Measurements from ENCODE around the gene NR1H3.

NR1H3 gene

DNA sequence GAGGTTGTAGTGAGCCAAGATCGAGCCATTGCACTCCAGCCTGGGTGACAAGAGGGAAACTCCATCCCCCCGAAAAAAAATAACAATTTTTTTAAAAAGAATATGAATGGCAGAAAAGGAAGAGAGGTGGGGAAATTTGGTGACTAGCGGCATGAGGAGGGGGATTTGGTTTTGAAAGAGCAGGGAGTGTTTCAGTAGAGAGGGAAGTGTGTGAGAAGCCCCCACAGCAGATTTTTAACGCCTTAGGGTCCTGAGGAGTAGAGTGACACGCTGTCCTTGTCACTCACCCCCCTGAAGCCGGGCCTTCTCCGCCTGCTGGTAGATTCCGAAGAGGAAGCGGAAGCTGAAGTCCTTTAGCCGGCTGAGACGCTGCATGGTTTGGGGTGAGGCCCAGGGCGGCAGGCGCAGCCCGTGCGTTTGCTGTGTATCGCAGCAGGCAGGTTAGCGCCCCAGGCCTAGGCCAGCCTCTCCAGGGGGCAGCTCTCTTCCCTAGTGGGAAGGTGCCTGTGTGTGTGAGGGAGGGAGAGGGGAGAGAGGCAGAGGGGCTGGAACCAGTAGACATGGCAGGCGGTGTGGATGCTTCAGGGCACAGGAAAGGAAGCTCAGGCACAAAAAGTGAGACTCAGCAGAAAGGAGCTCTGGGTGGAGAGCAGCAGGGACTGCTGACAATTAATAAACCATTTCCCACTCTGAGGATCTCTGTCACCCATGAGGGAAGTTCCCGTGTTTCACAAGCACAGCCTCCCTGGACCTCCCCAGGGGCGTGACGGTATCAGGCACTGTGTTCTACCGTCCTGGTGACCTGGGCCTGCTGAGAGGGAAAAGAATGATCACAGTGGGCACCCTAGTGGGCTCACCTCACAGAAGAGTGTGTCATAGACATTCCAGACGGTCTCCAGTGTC is 13.1 kb upstream of the NR1H3 start:
- DNase-seq, result no peak

DNA sequence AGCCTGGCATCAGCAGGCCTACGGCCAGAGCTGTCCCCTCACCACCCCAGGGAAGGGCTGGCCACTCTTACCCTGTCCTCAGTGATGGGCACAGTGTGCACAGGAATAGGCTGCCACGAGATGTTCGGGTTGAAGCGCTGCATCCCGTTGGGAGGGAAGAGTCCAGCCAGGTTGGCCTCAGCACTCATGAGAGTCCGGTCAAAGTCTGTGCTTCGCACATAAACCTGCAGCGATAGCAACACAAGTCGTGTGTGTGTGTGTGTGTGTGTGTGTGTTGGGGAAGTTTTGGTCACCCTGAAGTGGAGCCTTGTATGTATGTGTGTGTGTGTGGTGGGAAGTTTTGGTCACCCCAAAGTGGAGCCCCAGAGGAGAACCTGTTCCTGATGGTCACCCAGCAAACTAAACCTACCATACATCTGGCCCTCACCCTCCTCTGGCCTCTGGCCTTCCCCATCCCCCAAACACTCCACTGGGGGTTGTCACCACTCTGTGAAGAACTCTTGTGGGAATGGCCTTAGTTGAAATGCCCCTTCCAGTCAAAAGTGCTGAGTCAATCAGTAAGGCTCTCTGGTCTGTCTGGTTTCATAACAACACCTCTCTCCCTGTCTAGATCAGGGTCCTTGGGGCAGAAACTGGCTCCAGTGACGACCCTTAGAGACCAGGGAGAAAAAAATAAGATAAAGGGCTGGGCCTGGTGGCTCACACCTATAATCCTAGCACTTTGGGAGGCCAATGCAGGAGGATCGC is 12.0 kb upstream of the NR1H3 start:
- DNase-seq, result no peak

DNA sequence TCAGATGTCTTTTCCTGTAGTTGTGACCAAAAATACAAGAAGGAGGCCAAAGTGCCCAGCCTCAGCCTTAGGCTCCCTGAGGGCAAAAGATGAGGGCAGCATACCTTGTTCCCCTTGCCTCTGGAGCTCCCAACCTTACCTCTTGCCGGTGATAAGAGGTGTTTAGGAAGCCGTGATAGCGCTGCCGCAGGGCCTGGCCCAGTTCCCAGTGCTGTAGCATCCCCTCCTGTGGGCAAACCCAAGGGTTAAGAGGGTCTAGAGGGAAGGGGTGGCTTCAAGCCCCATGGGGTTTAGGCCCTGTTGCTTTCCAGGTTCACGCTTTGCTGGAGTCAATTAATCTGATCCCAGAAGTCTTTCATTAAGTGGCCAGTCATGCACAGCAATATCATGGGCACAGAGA is 10.3 kb upstream of the NR1H3 start:
- no peak for DNase-seq

DNA sequence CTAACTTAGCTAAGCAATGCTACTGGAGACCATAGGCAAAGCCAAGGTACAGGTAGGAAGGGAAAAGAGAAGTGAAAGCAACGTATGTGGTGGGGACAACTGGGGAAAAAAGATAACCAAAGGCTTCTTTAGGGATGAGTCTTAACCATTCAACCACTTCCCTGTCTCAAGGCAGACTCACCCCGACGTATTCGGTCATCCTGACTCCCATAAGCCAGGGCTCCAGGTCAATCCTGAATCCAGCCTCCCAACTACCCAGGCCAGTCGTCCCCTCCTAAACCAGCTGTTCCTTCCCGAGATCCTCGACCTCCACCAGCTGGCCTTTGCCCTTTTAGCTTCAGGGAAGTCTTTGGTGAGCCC is 9.5 kb upstream of the NR1H3 start:
- no peak for DNase-seq

DNA sequence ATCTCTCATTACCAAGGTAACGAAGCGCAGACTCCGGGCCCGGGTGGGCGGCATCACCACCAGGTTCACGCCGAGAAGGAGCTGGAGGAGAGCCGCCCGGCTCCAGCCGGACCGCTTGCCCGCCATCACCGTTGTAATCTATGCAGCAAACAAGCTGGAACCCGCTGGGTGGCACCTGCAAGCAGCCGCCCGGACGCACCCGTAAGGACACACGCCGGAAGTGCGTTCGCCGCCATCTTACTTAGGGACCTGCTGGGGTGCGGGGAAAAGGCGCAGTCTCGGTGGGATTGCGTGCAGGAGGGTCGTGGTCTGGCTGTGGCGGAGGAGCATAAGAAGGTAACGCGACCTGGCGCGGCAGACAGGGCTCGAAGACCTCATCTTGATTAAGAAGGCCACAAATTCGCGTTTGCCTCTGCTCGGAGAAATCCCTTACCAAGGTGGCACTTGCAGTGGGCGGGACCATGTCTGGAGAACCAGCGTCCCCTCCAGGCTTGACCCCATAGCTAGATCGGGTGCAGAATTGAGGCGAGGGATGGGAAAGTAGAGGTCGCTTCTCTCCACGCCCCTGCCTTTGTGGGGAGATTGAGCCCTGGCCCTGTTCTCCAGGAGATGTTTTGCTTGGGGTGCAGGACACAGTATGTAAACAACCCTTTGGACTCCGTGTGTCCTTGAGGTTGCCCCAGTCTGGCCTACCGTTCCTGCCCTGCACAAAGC is 9.0 kb upstream of the NR1H3 start, which contains the start of gene ACP2:
ACP2 (minus strand) TSS at position 151 of the 714 bp plus-strand sequence; CDS start at position 126, 25 bp downstream.
- DNase-seq, result peak; percentile 100

DNA sequence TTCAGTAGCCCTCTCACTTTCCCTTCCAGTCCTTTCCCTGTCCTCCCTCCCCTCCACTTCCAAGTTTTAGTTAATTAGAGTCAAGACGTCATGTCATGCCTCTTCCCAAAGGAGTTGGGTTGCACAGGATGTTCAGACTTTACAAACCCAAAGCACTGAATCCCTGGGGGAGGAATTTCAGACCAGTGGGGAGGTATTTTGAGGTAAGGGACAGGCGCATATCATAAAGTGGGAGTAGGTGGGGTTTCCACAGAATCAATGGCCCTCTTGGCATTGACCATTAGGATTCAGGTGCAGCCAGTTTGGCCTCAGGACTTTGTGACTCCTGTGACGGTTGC is 8.4 kb upstream of the NR1H3 start:
- DNase-seq, result no peak

DNA sequence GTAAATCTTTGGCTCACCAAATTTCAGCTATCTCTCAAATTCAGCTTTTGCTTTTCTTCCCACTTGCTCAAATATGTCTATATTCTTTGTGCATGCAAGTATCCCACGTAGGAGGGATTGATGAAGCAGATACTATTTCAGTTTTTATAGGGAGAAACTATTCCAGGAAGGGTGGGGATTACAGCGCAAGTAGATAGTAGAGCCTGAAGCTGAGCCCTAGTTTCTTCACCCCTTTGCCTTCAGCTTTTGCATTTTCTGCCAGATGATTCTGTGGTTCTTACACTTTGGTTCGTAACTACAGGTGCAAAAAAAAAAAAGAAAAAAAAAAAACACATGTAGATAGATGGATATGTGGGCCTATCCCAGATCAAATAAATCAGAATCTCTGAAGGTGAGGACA is 6.0 kb upstream of the NR1H3 start:
- DNase-seq, result no peak

DNA sequence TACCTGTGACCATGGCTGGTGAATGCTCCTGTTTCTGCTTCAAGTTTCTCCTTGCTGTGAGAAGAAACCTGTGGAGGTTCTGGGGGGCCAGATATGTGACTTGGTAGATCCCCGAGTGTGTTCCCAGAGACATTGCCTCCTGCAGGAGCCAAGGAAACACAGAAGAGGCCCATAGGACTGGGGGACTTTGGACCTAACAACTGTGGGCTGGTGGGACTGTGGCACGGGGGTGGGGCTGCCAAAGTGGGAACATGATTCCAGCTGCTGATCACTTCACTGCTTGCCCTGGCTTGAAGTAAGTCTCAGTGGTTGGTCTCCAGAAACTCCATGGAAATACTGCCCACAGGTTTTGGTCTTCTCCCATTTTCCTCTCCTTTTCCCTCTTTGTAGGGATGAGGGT is 4.1 kb upstream of the NR1H3 start:
- no peak for DNase-seq

DNA sequence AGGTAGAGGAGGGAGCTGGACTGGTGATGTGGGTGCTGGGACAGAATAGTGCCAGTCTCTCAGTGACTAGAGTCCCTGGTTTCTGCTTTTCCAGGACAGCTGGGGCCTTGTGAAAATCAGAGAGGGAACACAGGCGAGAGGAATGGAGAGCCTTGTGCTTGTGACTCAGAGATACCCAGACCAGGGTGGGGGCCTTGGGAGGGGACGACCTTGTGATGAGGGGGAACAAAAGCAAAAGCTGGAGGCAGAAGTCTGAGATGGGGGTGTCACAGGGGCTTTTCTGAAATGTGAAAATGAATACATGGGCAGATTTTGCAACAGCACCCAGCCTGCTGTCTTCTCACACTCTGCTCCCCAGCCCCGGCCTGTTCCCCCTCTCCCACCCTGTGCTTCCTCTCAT is 3.4 kb upstream of the NR1H3 start:
- DNase-seq, result no peak

DNA sequence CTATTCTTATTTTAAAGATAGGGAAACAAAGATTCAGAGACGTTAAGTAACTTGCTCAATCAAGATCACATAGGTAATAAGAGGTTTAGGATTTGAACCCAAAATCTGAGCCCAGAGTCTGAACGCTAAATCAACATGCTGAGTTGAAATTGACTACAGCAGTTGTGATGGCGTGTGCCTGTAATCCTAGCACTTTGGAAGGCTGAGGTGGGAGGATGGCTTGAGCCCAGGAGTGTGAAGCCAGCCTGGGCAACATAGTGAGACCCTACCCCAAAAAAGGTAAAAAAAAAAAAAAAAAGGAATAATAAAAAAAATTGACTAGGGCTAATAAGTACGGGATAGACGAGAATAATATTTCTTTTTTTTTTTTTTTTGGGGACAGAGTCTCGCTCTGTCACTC is 1.4 kb upstream of the NR1H3 start:
- no peak for DNase-seq

DNA sequence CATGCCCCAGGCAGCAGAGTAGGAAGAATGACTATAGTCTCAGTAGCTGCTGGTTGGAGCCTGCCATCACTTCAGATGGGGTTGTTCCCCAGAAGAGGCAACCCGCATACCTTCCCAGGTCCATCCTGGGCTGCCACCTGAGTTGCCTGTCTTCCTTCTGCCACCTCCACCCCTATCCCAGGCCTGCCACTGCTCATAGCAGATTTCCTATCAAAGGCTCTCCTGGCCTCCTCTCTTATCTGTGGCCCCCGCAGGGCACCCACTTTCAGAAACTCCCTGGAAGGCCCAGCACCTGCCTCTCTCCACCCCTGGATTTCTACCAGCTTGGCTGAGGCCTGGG is 649 bp upstream of the NR1H3 start:
- no peak for DNase-seq

DNA sequence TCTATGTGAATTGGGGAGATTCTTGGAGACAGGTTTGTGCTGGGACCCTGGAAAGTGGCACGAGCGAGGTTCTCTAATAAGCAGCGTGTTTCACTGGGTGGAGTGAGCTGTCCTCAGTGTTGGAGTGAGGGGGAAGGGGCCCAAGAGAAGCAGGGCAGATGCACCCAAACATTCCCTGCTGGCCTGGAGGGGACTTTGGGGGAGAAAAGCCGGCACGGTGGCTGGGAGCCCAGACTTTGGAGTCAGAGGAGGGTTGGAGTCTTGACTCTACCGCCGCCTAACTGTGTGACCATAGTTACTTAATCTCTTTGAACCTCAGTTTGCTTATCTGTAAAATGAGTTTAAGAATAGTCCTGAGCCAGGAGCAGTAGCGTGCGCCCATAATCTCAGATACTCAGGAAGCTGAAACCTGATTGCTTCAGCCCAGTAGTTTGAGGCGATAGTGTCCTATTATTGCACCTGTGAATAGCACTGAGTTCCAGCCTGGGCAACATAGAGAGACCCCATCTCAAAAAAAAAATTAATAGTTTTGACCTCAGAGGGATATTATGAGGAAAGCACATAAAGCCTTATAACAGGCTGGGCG is 614 bp downstream of the NR1H3 start:
- DNase-seq, result no peak

DNA sequence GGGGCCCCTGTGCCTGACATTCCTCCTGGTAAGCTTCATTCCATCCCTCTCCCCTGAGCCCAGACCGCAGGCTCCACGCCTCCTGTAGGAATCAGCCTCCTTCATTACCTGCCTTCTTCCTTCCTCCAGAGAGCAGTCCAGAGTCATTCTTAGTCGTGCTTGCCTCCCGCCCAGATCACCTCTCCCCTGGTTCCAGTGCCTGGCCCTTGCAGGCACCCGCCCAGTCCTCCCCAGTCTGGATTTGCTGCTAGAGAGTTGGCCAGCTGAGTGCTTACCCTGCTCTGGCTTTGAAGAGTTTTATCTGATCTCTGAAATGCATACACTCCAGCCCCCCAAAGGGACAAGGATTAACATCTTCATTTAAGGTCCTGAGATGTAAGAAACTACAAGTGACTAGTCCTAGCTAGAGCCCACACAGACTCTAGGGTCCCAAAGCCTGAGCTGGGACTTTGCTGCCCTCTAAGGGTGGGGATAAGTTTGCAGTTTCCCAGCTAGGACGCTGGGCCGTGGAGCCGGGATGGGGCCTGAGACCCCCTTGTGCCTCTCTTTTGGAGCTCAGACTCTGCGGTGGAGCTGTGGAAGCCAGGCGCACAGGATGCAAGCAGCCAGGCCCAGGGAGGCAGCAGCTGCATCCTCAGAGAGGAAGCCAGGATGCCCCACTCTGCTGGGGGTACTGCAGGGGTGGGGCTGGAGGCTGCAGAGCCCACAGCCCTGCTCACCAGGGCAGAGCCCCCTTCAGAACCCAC is 1.6 kb downstream of the NR1H3 start:
- DNase-seq, result no peak

DNA sequence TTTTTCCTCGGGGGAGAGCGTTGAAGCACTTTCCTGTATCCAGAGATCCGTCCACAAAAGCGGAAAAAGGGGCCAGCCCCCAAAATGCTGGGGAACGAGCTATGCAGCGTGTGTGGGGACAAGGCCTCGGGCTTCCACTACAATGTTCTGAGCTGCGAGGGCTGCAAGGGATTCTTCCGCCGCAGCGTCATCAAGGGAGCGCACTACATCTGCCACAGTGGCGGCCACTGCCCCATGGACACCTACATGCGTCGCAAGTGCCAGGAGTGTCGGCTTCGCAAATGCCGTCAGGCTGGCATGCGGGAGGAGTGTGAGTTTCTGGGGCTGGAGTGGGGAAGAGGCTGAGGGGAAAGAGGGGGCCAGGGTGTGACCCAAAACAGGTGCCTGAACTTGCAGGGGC is 2.6 kb downstream of the NR1H3 start:
- no peak for DNase-seq

DNA sequence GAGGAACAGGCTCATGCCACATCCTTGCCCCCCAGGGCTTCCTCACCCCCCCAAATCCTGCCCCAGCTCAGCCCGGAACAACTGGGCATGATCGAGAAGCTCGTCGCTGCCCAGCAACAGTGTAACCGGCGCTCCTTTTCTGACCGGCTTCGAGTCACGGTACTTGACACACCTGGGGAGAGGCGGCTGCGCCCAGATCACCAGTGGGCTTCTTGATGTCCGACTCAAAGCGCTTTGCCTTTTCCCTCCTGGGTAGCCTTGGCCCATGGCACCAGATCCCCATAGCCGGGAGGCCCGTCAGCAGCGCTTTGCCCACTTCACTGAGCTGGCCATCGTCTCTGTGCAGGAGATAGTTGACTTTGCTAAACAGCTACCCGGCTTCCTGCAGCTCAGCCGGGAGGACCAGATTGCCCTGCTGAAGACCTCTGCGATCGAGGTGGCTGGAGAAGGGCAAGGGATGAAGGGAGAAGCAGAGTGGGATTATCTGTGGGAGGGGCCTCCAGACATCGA is 3.5 kb downstream of the NR1H3 start:
- DNase-seq, result peak; percentile 8

DNA sequence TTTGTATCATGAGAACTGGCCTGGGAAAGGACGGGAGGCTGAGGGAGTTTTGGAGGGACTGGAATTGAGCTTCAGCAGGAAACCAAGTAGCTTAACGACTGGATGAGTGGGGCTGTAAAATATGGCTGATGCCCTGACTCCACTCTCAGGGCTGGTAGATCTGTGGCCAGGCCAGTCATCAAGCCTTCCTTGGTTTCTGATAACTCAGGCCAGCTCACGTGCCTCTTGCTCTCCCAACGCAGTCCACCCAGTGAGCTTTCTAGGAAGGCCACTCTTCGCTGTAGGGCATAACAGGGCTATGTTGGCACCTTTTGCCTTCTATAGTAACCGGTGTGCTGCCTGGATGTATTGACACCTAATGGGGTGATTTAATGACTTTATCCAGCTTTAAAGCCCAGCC is 6.3 kb downstream of the NR1H3 start:
- no peak for DNase-seq

DNA sequence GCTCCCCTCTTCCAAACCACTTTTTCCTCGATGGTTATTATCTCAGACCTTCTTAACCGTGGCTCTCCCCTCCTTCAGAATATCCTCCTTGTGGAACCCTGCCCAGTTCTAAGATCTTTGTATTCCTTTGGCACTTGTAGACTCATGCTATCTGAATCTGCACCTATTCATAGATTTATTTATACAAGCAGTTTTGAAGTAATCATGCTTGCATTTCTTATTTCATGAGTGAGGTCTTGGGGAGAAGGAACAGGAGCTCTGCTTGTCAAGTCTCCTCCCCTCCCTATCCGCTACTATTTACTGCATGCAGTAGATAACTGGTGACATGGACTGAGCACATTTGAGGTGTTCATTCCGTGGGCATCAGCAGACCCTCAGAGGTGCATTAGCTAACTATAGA is 6.7 kb downstream of the NR1H3 start:
- DNase-seq, result no peak

DNA sequence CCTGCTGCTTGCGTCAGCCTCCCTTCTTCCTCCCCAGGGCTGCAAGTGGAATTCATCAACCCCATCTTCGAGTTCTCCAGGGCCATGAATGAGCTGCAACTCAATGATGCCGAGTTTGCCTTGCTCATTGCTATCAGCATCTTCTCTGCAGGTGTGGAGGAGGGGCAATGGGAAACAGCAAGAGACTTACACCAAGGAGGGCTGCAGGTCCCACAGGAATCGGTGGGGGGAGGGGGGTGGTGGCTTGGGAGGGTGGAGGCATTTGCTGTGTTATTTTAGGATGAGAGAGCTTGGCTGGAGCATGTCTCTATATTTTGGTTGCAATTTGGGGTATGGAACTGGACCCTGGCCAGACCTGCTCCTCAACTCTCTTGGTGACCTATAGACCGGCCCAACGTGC is 10.1 kb downstream of the NR1H3 start:
- DNase-seq, result no peak

DNA sequence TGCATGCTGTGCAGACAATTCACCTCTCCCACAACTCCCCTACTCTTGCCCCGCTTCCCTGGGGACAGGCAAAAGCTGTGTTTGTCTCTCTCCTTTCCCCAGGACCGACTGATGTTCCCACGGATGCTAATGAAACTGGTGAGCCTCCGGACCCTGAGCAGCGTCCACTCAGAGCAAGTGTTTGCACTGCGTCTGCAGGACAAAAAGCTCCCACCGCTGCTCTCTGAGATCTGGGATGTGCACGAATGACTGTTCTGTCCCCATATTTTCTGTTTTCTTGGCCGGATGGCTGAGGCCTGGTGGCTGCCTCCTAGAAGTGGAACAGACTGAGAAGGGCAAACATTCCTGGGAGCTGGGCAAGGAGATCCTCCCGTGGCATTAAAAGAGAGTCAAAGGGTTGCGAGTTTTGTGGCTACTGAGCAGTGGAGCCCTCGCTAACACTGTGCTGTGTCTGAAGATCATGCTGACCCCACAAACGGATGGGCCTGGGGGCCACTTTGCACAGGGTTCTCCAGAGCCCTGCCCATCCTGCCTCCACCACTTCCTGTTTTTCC is 10.7 kb downstream of the NR1H3 start:
- no peak for DNase-seq

DNA sequence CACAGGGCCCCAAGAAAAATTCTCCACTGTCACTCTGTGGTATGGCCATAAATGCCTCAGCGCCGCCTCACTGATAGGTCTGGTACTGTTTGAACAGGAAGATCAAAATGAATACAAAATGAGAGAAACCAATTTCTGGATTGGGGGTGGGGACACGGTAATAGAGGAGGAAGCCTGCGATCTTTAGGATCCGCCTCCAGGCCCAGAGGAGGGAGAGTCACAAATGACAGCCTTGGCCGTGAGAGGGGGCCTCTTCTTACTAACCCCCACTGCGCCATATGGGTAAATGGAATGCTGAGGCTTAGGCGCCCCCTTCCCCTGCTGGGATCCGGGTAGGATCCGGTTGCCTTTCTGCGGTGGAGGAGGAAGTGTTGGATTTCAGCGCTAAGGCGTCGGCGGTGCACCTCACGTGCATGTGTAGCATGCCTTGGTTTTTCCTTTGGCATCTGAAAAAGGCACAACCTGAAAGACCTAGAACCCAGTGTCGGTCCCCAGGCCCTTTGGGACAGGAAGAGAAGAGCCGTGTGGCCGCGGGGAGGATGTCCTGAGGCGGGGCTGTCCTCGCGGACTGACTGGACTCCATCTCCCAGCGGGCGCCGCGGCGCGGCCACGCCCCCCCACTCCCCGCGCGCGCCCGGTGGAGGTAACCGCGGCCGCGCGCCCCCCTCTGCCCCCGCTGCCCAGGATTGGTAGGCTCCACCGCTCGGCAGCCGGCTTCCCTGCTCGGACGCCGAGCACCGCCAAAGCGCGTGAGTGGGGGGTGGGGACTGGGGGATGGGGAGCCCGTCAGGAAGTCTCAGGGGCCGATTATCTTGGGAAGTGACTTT is 11.4 kb downstream of the NR1H3 start:
- DNase-seq, result peak; percentile 94

DNA sequence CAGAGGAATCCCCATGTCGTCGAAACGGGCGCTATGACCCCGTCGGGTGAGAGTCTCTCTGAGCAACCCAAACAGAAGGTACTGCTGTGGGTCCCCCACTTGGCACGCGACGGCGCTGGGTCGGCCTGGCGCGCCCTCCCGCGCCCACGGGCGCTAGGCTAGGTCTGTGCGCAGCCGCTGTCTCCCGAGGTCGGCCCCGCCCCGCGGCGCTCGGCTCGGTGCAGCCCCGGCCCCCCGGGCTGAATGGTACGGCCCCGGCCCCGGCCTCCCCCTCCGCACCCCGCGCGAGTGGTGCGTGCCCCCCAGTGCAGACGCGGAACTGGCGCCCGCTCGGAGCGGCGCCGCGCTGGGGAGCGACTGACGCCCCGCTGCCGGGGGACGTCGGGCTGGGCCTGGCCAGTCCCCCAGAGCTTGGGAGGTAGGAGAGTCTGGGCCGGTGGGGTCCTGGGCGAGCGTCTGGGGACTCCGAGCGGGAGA is 12.1 kb downstream of the NR1H3 start, which contains the start of gene MADD:
MADD (plus strand) TSS at position 305 of the 477 bp plus-strand sequence.
- DNase-seq, result peak; percentile 92

Data from retina (tissue), 1 donor.